ENCODE measurements around the gene IFT81. TPM values are rescaled to one million over a fixed set of nuclear protein-coding genes. Genes with fewer than 3 reads are reported as not detected.

Gene IFT81
- total RNA-seq, 1 experiment from 2014 or later = 9.0 TPM

- H3K36me3 ChIP-seq (ENCODE audit: control insufficient read depth in 1 of 2, insufficient read depth in 2 of 2, low read length in 2 of 2) = no peaks in the 10 kb centered on the region
- H3K9me2 ChIP-seq (ENCODE audit: insufficient read depth) = no peaks in the 10 kb centered on the region
- H3K4me1 ChIP-seq (ENCODE audit: control insufficient read depth in 1 of 2, insufficient read depth in 2 of 2, low read length in 2 of 2) = peaks cover 29 to 49% of the 10 kb centered on the region in 2 experiments
- H2AFZ ChIP-seq (ENCODE audit: low read depth, low read length, poor library complexity, severe bottlenecking) = no peak overlapping the region
- no peaks in the 10 kb centered on the region for H3K27me3 ChIP-seq (ENCODE audit: insufficient read depth, low read length)
- DNase-seq (ENCODE audit: low read depth, low spot score) (no peak), ATAC-seq (no peak)
- peak overlapping the region; percentile 47 for H3K9ac ChIP-seq (ENCODE audit: low read length)
- intact Hi-C loops (cut with micrococcal nuclease) = no loop called here
- no TSS peak for BruUV-seq (replicated peaks)
- POLR2A ChIA-PET = no interaction called here
- RAD21 ChIA-PET (ENCODE audit: low non-redundant PET in 1 of 2, low total read pairs in 2 of 2, uncharacterized antibody in 2 of 2, unreplicated experiment in 2 of 2) = no interaction called here
- no peaks in the 10 kb centered on the region for H3K9me3 ChIP-seq (ENCODE audit: control insufficient read depth in 1 of 2, insufficient read depth in 1 of 2, low read depth in 1 of 2, low read length in 2 of 2)
- H3K4me2 ChIP-seq (ENCODE audit: low read length) = peak overlapping the region; percentile 69
- H3K79me2 ChIP-seq (ENCODE audit: insufficient read depth, low read length) = no peaks in the 10 kb centered on the region
- H3K27ac ChIP-seq (ENCODE audit: low read depth, low read length) = no peak overlapping the region; the same call in 1 of the 2 replicates
- no peaks in the 10 kb centered on the region for H4K20me1 ChIP-seq (ENCODE audit: insufficient read depth)
- TF ChIP-seq ZBTB33 (IDR thresholded peaks at IDR 0.05; ENCODE audit: extremely low read depth, insufficient replicate concordance, low read length) (no peak), EGR1 (IDR thresholded peaks at IDR 0.05; ENCODE audit: low read depth) (no peak), TCF7L2 (IDR thresholded peaks at IDR 0.05; ENCODE audit: borderline replicate concordance, extremely low read depth, insufficient read depth, insufficient read length) (no peak), SIN3A (IDR thresholded peaks at IDR 0.05; ENCODE audit: low read depth) (no peak), POLR2A (IDR thresholded peaks at IDR 0.05; ENCODE audit: borderline replicate concordance, extremely low read depth, insufficient read depth, insufficient read length) (no peak), EZH2phosphoT487 (IDR thresholded peaks at IDR 0.05; ENCODE audit: borderline replicate concordance) (no peak), EZH2 (IDR thresholded peaks at IDR 0.05) (no peak)
- TF ChIP-seq, protein P1, sequence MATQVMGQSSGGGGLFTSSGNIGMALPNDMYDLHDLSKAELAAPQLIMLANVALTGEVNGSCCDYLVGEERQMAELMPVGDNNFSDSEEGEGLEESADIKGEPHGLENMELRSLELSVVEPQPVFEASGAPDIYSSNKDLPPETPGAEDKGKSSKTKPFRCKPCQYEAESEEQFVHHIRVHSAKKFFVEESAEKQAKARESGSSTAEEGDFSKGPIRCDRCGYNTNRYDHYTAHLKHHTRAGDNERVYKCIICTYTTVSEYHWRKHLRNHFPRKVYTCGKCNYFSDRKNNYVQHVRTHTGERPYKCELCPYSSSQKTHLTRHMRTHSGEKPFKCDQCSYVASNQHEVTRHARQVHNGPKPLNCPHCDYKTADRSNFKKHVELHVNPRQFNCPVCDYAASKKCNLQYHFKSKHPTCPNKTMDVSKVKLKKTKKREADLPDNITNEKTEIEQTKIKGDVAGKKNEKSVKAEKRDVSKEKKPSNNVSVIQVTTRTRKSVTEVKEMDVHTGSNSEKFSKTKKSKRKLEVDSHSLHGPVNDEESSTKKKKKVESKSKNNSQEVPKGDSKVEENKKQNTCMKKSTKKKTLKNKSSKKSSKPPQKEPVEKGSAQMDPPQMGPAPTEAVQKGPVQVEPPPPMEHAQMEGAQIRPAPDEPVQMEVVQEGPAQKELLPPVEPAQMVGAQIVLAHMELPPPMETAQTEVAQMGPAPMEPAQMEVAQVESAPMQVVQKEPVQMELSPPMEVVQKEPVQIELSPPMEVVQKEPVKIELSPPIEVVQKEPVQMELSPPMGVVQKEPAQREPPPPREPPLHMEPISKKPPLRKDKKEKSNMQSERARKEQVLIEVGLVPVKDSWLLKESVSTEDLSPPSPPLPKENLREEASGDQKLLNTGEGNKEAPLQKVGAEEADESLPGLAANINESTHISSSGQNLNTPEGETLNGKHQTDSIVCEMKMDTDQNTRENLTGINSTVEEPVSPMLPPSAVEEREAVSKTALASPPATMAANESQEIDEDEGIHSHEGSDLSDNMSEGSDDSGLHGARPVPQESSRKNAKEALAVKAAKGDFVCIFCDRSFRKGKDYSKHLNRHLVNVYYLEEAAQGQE (IDR thresholded peaks at IDR 0.05; ENCODE audit: low read depth) = no peak
- no peak overlapping the region for H3K4me3 ChIP-seq (replicated peaks in 1 of 2; ENCODE audit: low read depth in 1 of 2, low read length in 2 of 2)
- CTCF ChIA-PET = no interaction called here
Measured at GRCh38 chr12:110253176-110253575, 129.0 kb downstream of the IFT81 start.

Data from HCT116 (cell line).